ENCODE measurements around the gene EIF4B.

DNA sequence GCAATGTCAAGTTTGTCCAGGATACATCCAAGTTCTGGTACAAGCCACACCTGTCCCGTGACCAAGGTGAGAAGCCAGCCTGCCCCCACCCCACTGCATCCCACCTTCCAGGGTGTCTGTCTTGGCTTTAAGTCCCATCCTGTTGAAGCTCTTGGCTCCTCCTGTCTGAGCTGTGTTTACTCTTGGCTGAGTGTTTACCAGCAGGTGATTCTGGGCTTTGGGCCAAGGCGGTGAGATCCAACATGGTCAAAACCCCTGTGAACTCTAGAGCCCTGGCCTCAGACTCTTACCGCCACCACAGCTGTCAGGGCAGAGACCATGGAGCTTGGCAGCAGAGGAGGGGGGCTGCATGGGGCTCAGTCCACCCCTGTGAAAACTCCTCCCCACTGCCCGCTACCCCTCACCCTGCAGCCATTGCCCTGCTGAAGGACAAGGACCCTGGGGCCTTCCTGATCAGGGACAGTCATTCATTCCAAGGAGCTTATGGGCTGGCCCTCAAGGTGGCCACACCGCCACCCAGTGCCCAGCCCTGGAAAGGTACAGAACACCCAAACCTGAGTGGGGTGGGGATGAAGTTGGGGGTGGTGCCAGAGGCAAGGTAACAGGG, 55.3 kb downstream of the EIF4B start:
- TF ChIP-seq, protein P1, sequence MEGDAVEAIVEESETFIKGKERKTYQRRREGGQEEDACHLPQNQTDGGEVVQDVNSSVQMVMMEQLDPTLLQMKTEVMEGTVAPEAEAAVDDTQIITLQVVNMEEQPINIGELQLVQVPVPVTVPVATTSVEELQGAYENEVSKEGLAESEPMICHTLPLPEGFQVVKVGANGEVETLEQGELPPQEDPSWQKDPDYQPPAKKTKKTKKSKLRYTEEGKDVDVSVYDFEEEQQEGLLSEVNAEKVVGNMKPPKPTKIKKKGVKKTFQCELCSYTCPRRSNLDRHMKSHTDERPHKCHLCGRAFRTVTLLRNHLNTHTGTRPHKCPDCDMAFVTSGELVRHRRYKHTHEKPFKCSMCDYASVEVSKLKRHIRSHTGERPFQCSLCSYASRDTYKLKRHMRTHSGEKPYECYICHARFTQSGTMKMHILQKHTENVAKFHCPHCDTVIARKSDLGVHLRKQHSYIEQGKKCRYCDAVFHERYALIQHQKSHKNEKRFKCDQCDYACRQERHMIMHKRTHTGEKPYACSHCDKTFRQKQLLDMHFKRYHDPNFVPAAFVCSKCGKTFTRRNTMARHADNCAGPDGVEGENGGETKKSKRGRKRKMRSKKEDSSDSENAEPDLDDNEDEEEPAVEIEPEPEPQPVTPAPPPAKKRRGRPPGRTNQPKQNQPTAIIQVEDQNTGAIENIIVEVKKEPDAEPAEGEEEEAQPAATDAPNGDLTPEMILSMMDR (IDR thresholded peaks at IDR 0.05): no peak
- no peak for TF ChIP-seq EZH2 (IDR thresholded peaks at IDR 0.05; ENCODE audit: borderline replicate concordance, insufficient read depth, low read depth, low read length, poor library complexity, severe bottlenecking)
